HL-60/S4 (cell line): ENCODE measurements around the gene TTC38.
"Not testable (repeated sequence)": the region's sequence is repeated elsewhere in the genome, so short reads cannot be mapped to it uniquely, and the experiment has no call there.

Experiments used
- in situ Hi-C: fragments of 300-500 bp; cut with MboI; formaldehyde crosslinking; loops from 2 replicates; pipeline ENCODE4 v1.14.3; 2022; ENCODE audit warnings: low sequenced_read_pairs

TTC38 gene

GRCh38 chr22:46245511-46245910, 22.3 kb upstream of the TTC38 start:
- in situ Hi-C loops: no loop called here

DNA sequence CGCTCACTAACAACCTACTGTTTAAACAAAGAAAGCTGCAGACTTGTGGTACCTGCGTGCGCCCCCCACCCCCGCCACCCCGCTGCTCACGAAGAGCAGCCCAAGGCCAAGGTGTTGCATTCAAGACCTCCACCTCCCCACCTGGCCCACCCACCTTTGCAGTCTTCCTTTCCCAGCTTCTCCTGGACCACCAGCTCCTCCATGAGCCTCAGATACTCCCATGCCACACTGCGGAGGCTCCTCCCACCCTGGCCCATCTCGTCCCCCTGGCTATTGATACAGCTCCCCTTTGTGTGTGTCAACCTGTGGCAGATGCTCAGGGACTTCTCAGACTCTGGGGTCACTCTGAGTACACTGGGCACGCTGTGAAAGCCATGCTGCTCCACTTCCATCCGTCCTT, 21.6 kb upstream of the TTC38 start:
- in situ Hi-C loops: no loop called here

DNA sequence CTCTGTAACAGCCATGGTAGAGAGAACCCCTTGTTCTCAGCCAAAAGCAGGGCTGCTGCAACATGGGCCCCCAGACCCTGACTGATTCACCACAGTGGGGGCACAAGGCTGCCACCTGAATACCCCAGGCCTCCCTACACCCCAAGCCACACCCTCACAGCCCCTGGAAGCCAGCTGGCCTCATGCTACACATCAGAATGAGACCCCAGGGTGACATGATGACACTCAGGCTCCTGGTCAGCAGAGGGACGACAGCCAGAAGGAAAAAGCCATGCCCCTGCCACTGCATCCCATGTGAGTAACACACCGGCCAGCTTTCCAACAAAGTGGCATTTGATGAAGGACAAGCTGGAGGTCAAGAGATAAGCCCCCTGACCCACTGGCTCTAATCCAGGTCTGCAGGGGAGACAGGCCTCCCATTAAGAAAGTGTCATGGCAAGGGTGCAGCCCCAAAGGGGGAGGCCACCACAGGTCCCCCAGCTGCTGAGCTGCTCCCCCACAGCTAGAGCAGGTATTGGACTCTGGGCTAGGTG, 20.3 kb upstream of the TTC38 start:
- in situ Hi-C loops: no loop called here

DNA sequence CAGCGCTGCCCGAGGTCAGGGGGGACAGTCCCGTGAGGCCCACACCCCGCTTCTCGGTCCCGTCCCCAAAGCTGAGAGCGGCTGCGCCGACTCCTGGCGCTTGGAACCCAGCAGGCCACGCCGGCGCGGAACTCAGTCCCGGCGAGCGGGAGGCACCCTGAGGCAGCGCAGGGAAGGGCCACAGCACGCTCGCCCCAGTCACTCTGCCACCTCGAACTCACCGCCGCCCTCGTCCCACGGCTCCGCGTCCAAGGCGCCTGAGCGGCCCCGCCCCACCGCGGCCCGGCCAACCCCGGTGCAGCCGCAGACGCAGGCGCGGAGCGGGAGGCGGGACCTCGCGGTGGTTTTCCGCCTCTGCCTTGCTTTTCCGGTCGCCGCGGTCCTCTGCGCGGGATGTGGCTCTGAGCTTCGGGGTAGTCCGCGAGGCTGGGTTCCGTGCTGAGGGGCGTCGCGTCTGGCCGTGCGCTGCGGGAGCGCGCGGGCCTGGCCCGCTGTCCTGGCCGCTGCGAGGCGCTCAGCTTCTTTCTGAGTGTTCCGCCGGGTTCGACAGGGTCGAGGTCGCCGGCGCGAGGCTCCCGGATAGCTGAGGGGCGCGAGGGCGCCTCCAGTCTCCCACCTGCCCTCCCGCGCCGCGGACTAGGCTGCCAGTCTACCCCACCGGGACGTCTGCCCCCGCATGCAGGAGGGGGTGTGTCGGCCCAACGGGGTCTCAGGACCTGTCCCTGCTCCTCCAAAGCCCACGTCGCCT, 17.6 kb upstream of the TTC38 start, which contains the start of gene CDPF1:
Gene CDPF1 (minus strand): TSS at position 259 of the 748 bp plus-strand sequence. CDS start 2,009 bp downstream, outside the sequence.
- in situ Hi-C loops: no loop called here

DNA sequence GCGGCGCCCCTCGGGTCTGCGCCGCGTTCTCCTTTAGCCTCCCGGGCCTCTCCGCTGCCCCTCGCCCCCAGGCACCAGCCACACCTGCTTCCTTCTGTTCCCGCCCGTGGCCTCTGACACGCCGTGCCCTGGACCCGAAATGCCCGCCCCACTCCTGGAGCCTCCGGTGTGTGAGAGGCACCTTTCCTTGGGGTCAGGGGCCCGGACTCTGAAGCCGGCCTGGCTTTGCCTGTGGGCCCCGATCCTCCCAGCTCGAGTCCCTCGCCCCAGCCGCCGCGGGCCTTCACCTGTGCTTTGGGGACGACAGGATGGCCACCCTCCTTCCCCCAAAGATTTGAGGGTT, 17.1 kb upstream of the TTC38 start:
- in situ Hi-C loops: no loop called here

GRCh38 chr22:46251266-46251665, 16.5 kb upstream of the TTC38 start:
- in situ Hi-C loops: no loop called here

DNA sequence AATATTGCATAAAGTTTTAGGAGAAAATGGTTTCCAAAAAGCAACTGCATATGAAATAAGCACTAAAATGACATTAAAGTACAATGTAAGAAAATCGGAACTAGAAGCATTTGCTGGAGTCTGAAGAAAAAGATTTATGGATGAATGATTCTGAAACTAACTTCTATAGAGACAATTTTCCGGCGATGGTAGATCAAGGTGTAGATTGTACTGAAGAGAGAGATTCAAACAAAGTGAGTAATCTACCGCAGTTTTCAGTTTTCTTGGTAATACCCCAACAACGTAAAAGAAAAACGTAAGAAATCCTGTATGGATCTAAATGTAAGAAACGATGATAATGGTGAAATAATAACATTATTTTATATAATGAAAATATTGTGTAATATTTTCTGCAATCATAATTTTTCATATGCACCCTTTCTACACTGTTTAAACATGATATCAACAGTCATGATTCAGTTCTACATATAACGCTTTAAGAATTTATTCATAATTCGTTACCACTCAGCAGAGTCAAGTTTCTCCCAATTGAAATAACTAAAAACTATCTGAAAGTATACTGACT, 15.9 kb upstream of the TTC38 start:
- in situ Hi-C loops: no loop called here

- in situ Hi-C loops: no loop called here
Observed at GRCh38 chr22:46256358-46256958, 11.3 kb upstream of the TTC38 start.

DNA sequence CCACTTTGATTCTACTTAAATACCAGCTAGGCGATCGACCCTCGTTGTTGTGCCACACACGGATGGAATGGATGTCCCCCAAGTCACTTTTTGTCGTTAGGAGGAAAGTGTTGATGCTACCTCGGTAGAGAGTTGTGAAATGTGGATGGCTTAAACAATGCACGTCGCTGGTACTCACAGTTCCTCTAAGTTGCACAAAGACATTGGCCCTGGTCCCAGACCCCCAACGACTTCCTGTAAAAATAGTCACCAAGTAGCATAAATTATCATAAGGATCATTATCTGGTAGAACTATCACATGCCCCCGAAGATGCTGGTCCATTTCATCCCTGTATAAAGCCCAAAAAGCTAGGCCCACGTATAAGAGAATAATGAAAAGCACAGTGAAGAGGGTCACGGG, 8.4 kb upstream of the TTC38 start:
- in situ Hi-C loops: no loop called here

- in situ Hi-C loops: no loop called here
Observed at GRCh38 chr22:46260038-46260437, 7.8 kb upstream of the TTC38 start.

DNA sequence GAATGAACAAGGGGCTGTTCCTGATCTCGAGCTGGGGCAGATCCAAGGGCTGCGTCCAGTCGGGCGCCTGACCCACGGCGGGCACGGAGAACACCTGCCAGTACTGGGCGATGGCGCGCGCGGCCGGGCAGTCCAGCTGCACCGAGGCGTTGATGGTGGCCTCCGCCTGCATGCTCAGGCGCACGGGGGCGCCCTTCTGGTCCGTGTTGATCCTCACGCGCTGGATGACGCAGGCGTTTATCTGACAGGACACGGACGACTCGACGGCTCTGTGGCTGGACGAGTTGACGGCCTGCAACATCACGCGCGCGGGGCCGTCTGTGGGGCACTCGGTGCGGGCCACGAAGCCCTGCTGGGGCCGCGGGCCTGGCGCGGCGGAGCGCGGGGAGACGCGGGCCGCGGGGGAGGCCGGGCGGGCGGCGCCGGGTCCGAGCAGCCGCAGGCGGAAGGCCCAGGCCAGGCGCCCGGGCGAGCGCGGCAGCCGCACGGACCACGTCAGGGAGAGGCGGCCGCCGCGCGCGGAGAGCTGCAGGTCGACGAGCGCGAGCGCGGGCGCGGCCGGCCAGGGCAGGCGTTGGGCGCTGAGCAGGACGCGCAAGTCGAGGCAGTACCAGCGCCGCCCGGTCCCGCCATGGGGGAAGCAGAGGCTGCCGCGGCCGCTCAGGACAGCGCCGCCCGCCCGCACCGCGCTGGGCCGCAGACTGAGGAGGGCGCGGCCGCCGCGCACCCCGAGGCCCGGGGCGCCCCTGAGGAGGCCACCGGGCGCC, 5.2 kb upstream of the TTC38 start:
- in situ Hi-C loops: no loop called here

GRCh38 chr22:46263216-46263590, 4.6 kb upstream of the TTC38 start, which contains the start of gene PKDREJ:
Gene PKDREJ (minus strand): TSS chr22:46263343. CDS start chr22:46263322, 21 bp downstream.
- in situ Hi-C loops: no loop called here

- in situ Hi-C loops: not testable (repeated sequence)
Observed at GRCh38 chr22:46264520-46264919, 3.3 kb upstream of the TTC38 start.

DNA sequence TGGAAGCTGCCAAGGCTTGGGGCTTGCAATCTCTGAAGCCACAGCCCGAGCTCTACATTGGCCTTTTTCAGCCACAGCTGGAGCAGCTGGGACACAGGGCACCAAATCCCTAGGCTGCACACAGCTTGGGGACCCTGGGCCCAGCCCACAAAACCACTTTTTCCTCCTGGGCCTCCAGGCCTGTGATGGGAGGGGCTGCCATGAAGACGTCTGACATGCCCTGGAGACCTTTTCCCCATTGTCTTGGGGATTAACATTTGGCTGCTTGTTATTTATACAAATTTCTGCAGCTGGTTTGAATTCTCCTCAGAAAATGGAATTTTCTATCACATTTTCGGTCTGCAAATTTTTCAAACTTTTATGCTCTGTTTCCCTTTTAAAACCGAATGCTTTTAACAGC, 2.2 kb upstream of the TTC38 start:
- in situ Hi-C loops: not testable (repeated sequence)

DNA sequence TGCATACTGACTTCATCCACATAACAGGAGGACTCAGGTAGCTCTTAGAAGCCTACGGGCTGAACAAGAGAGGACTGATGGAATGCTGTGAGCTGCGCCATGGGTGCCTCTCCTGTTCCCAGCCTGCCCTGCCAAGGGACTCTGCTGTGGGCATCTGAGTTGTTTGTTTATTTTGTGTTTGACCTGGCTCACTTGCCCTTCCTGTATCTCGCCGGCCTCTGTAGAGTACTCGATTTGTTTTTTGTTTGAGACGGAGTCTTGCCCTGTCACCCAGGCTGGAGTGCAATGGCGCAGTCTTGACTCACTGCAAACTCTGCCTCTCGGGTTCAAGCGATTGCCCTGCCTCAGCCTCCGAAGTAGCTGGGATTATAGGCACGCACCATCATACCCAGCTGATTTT, 1.8 kb downstream of the TTC38 start:
- in situ Hi-C loops: no loop called here

DNA sequence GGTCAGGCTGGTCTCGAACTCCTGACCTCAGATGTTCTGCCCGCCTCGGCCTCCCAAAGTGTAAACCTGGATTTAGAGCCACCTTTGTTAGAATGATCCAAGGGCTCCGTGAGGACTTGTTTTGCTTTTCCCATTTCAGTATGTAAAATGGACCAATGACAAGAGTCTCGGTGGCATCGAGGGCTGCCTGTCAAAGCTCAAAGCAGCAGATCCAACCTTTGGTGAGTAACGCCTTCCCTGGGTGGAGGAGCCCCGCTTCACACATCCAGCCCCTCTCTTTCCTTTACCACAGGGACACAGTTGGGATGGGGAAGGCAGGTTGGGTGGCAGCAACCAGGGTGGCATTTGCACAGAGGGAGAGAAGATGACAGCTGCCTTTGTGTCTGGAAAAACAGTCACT, 4.4 kb downstream of the TTC38 start:
- in situ Hi-C loops: no loop called here

DNA sequence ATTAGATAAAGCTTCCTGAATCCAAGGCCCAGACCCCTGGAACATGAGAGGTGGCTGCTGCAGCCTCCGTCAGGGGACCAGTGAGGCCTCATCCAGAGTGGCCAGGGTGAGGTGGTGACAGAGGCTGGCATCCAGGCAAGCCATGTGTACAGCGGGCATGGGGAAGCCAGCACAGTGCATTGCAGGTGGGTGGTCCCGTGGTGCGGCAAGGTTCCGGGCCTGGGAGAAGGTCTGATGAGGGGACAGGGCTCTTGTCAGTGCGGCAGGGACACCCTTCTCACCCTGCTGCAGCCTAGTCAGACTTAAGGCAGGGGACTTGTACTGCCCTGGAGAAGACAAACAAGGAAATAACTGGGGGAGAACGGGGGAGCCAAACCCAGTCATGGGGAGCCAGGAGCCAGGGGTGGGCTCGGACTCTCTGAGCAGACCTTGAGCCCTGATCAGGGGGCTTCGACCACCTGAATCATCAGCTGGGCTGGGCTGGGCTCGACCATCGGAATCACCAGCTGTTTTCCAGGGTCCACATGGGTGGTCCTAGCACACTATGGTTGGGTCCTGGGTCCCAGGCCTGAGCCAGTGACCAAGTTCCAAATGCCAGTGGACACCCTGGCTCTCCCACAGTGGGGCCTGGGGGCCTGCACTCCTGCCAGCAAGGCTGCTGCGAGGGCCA, 5.1 kb downstream of the TTC38 start:
- in situ Hi-C loops: no loop called here

DNA sequence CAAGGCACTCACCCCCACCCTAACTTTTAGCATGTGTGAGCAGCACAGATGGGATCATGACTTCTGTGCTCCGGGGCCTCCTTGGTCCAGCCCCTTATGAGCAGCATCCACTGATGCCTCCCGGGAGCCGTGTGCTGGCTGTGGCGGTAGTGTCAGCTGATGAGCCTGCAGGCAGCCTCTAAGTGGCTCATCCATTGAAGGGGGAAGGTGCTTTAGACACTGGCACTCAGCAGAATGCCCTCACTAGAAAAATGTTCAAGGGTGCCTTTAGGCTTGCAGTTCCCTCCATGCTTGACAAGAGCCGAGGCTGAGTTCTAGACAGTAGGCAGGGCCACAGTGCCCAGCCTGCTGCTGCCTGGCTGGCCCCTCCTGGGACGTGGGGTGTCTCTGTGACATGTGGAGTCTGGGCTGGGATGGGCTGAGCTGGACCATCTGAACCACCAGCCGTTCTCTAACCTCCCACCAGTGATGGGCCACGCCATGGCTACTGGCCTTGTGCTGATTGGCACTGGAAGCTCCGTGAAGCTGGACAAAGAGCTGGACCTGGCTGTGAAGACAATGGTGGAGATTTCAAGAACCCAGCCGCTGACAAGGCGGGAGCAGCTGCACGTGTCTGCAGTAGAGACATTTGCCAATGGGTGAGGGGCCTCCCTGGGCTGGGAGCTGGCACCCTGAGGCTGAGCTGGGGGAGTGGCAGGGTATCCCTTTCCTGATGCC, 5.8 kb downstream of the TTC38 start:
- in situ Hi-C loops: no loop called here

DNA sequence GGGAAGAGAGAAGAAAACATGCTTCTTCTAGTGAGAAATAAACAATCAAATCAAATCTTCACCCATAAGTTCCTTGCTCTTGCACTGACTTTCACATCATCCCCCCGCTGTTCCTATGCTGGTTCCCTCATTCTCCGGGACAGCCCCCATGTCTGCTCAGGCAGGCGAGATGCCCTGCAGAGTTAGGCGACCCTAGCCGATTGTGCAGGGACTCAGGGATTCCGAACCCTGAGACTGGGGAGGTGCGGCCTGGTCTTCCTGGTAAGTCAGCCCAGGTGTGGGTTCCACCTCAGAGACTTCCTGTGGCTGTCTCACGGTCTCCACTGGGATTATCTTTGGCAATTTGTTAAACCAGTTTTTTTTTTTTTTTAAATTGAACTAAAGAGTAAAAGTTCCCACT, 6.6 kb downstream of the TTC38 start:
- in situ Hi-C loops: no loop called here

- in situ Hi-C loops: no loop called here
Observed at GRCh38 chr22:46275455-46276122, 7.8 kb downstream of the TTC38 start.
